Pulmonary artery endothelial cell (primary cell): ENCODE measurements around the gene MRGPRD. TPM values are rescaled to one million over a fixed set of nuclear protein-coding genes. Genes with fewer than 3 reads are reported as not detected.
"Not testable (repeated sequence)": the region's sequence is repeated elsewhere in the genome, so short reads cannot be mapped to it uniquely, and the experiment has no call there.

ENCODE experiments used
- DNase-seq: peaks from one replicate; pipeline ENCODE4 v3.0.0-alpha.2; 2011; ENCODE audit warnings: low read depth, low spot score
- total RNA-seq: library from RNA; depleted of rRNA; stranded (reverse); fragments of >200 nt; gene quantifications from 2 replicates; pipeline ENCODE4 v1.2.3, GENCODE V29; 2014

Gene MRGPRD
- total RNA-seq, 1 donor from 2014 or later, result not detected

- DNase-seq, result no peak
Observed at GRCh38 chr11:69006816-69007215, 26.0 kb upstream of the MRGPRD start.

DNA sequence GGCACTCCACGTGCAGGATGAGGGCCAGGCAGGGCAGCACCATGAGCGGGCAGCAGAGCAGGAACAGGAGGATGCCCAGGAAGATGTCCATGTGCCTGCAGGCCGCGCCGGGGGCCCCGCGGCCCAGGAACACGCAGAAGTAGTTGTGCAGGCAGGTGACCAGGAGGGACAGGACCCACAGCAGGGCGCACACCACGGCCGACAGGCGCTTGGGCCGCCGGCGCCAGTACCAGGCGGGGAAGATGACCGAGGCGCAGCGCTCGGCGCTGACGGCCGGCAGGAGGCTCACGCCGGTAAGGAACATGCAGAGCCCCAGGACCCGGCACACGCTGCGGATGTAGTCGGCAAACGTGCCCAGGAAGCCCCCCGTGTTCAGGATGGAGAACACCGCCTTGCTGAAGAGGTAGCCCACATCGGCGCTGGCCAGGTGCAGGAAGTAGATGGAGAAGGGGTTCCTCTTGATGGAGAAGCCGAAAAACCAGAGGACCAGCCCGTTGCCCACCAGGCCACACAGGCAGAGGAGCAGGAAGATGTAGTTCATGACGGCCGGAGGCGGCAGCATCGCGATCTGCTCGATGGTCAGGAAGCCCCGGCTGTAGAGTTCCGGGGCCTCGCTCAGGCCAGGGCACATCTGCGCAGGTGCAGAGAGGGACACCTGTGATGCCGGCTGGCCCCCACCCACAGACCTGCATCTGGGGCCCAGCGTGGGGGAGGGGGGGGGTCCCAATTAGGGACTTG is 25.0 kb upstream of the MRGPRD start:
- no peak for DNase-seq

GRCh38 chr11:69005183-69005630 is 24.4 kb upstream of the MRGPRD start:
- DNase-seq, result no peak

- DNase-seq, result no peak
Observed at GRCh38 chr11:69004411-69005182, 23.8 kb upstream of the MRGPRD start.

GRCh38 chr11:69003866-69004367 is 23.1 kb upstream of the MRGPRD start:
- DNase-seq, result no peak

DNA sequence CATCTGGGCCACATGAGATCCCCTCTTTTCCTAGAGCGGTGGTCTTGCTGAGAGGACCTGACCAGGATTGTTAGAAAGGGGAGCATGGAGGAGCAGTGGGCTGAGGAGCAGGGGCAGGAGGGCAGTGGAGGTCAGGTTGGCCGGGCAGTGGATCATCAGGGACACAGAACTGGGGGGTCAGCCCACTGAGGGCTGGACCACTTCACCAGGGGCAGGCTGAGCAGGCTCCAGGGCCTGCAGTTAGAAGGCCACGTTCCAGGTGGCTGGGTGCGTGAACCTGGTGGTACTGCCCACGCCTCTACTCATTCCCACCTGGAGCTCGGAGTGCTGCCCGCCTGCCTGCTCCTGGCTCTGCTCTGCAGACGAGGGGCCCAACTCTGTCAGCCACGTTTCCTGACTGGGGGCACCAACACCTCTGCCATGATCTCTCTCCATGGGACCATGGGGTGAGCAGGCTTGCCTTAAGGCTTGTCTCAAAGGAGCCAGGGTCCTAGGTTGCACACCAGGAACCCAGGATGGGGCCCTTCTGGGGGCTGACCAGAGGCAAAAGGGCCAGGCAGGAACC is 22.6 kb upstream of the MRGPRD start:
- no peak for DNase-seq

GRCh38 chr11:69002570-69003231 is 21.9 kb upstream of the MRGPRD start:
- no peak for DNase-seq

- no peak for DNase-seq
Observed at GRCh38 chr11:69002110-69002569, 21.4 kb upstream of the MRGPRD start.

DNA sequence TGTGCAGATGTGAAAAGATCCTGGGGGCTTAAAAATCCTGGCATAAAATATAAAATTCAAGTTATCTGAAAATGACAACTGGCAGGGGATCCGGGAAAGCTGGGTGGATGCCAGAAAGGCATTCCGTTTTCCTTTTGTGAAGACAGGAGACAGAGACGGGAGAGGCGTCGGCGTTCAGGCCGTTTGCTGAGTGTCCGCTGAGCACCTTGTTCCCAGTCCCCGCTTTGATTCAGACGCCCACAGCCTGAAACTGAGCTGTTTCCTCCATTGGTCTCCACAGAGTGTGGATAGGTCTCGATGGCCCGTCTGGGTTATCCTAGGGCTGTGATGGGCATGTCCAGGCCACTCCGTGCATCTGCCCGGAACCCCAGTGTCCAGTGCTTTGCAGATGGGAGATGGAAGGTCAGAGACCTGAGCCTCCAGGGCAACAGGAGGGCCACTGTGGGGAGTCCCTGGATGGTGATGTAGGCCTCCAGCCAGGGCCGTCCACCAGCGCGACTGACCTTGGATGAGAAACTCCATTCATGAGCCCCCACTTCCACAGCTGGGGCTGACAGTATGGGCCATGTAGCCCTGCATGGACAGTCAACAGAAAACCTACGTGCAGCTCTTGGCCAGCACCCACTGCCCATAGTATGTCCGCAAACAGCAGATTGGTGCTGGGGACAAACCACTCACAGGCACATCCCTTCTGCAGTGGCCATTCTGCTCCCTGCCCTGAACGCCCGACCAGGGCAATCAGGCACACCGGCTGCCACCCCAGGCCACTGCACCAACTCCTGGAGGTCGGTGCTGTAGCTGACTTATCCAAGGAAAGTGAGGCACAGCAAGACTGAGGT is 20.7 kb upstream of the MRGPRD start:
- no peak for DNase-seq

- peak; percentile 43 for DNase-seq
Observed at GRCh38 chr11:69000831-69001242, 20.1 kb upstream of the MRGPRD start.

- no peak for DNase-seq
Observed at GRCh38 chr11:69000391-69000790, 19.6 kb upstream of the MRGPRD start.

DNA sequence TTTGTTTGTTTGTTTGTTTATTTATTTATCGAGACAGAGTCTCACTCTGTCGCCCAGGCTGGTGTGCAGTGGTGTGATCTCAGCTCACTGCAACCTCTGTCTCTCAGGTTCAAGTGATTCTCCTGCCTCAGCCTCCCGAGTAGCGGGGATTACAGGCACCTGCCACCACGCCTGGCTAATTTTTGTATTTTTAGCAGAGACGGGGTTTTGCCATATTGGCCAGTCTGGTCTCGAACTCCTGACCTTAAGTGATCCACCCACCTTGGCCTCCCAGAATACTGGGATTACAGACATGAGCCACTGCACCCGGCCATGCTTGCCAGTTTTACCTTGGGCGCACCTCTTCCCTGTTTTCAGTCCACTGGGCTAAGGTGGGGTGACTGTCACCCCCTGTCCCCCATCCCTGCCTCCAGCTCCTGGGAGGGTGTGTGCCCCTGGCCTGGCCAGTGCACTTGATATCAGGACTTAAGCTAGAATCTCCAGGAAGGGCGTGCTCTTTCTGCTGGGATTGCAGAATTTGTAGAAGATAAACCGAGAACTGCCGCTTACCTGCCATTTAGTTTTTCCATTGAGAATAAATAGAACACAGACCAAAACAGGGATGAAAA is 19.1 kb upstream of the MRGPRD start:
- DNase-seq, result not testable (repeated sequence)

DNA sequence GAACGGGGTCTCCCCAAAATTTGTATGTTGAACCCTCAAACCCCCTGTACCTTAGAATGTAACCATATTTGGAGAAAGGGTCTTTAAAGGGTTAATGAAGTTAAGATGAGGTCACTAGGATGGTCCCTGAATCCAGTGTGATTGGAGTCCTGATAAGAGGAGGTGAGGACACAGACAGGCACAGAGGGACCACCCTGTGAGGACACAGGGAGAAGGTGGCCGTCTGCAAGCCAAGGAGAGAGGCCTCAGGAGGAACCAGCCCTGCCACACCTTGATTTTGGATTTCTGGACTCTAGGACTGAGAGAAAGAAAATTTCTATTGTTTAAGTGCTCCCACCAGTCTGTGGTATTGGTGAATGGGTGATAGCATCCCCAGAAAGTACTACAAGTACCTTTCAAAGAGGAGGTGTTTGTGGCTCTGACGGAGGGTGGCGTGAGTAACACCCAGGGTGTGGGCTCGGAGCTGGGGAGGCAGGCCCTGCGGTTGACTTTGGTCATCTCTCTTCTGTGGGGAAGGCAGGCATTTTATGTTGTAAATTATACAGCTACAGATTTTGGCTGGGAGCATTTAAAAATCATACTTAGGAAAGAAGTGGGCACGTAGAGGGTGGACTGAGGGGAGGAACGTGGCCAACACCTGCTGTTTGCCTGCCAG is 18.4 kb upstream of the MRGPRD start:
- no peak for DNase-seq

DNA sequence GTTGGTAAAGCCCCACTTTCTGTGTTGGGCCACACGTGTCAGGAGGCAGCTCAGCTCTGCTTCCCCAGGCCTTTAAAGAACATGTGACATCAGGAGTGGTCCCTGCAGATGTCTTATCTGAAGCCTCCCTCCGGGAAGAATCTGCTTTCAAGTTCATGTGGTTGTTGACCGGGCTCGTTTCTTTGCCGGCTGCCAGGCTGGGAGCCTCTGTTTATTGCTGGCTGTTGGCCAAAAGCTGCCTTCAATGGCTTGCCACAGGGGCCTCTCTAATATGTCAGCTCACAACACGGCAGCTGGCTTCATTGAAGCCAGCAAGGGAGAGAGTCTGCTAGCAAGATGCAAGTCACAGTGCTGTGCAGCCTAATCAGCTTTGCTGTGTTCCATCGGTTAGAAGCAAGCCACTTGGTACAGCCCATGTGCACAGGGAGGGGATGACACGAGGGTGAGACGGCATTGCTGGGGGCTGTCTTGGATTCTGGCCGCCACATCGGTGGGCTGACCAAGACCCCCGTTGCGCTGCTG is 17.7 kb upstream of the MRGPRD start:
- no peak for DNase-seq

DNA sequence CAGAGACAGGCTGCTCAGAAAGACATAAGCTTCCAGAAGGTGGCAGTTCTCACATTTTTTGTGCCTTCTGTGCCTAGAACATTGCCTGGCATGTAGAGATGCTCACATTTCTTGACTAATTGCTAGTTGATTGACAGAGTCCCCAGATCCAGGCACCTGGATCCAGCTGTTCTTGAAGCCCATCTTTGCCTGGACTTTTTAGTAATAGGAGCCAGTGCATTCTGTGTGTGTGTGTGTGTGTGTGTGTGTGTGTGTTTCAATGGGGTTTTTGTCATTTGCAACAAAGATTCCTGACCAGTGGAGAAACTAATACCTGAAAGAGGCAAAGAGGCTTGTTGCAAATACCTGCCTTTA is 17.2 kb upstream of the MRGPRD start:
- DNase-seq, result no peak

DNA sequence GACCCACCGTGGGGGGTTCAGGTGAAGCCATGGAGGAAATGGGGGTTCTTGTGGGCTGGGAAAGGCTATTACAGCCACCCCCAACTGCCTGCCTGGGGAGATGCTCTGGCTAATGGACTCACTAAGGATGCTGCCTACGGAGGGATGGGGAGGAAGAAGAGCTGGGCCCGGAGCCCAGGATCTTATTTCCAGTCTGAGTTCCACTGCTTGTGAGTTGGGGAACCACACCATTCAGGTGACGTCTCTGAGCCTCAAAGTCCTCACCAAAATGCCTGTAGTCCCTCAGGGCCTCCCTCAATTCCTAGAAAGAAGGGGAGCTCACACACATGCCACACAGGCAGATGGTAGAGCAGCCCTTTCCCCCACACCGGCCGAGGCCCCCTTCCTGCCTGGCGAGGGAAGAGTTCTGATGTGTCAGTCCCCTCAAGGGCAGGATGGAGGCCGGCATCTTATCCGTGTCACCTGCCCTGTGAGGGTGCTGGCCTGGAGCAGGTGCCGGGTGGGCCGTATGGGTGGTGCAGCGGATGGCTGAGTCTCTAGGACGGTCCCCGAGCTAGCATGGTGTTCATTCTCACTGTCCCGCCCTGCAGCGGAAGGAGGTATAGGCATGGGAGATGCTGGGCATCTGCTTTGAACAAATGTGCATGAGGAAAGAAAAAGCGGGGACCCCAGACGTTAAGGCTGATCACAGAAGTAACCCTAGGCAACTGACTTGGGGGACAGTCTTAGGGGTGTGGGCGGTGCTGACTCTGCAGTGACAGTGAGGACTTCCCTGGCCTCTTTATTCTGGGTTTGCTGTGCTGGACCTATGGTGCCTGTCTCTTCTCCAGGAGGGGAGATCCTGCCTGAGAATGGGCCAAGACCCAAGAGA is 16.6 kb upstream of the MRGPRD start:
- DNase-seq, result no peak

DNA sequence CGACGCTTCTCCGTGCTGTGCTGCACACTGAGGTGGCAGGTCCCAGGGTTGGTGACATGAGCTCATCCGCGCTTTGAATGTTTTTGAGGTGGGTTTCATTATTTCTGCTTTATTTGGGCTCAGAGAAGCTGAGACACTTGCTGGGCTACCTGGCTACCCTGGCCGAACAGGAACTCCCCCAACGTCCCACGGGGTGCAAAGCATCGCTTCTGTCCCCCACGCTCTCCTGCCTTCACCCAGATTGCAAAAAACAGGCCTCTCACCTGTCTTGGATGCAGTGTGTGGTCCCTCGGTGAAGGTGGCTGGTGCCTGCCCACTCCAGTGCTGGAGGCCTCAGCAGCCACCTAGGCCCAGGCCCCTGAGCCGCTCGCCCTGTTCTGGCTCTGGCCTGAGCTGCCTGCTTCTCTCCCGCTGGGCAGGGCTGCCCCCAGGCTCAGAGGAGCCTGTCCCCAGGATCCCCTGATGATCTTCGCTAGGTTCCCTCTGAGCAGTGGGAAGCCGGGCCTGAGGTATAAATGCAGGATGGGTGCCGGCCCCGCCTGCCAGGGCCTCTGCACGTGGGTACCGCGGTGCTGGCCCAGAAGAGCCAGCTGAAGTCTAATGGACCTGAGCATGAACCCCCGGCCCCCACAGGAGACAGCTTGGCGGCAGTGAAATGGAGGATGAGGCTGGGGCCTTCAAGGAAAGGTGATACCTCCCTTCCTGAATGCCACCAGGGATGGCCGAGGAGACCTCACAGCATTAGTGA is 15.8 kb upstream of the MRGPRD start:
- no peak for DNase-seq

DNA sequence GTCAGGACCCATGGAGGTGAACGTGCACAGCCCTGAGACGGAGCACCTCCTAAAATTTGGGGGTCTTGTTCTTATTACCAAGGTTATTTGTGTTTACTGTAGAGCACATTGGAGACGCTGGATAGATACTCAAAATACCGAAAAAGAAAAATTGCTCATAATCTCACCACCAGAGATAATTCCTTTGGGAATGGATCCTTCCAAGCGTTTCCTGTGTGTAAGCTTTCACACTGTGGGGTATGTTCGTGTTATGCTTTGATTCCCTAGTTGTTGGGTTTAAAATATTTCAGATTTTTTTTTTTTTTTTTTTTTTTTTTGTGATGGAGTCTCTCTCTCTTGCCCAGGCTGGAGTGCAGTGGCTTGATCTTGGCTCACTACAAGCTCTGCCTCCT is 14.1 kb upstream of the MRGPRD start:
- no peak for DNase-seq
